ENCODE results near the gene MYOCOS. TPM values are rescaled to one million over a fixed set of nuclear protein-coding genes. Genes with fewer than 3 reads are reported as not detected.
"Not testable (repeated sequence)": the region's sequence is repeated elsewhere in the genome, so short reads cannot be mapped to it uniquely, and the experiment has no call there.

The MYOCOS gene, protein sequence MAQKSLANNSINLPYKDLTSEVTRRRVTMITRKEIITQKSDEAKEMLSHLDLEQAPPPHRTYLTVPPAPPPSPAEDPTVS
- not detected in 2 replicates for total RNA-seq

DNA sequence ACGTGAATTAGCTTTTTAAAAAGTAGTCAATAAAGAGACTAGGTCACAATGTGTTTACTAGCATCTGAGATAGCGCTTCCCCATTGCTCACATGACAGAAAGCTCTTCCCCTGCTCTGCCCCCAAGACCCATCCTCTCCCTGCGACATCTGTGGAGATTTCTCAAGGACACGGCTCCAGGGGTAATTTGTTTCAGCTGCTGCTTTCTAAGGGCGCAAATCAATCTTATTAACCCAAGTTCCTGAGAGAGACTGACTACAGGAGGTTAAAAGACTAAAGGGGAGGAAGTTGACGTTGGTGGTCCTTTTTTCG, at the start of gene MYOCOS:
Gene MYOCOS, plus strand, starts transcription at position 92 of the 311 bp plus-strand sequence. CDS start 1,641 bp downstream, outside the sequence.
- no peak for DNase-seq

DNA sequence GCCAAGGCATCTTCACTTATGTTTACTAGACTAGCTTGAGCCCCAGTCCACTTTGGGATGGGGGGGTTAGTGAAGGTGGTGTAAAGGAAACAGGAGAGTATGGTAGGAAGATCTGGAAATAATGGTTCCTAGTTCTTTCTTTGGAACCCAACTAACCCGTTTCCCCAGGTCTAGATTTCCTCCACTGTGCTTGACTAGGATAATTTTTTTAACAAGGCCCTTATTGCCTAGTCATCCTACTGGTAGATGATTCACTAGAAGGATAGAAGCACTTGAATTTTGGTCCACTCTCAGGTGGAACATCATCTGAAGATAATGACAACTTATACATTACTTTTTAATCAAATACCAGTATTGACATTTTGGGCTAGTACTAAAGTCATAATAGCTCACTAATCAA, 45.9 kb upstream of the MYOCOS start:
- no peak for DNase-seq

DNA sequence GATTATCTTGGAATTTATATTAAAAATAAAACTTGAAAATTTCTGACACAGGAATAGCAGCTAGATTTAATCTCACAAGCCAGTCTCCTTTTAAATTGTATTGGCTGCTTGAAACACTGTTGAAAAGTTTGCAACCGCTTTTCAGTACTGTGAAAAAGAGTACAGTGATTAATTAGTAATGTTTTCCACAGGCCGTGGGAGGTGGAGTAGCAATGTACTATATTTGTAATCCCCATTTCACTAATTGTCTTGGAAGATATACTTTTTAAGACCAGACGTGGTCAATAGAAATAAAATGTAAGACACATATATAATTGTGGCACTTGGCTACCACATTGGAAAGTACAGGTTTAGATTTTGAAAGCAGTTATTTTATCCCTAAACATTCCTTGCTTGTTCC, 40.8 kb upstream of the MYOCOS start:
- DNase-seq = no peak

DNA sequence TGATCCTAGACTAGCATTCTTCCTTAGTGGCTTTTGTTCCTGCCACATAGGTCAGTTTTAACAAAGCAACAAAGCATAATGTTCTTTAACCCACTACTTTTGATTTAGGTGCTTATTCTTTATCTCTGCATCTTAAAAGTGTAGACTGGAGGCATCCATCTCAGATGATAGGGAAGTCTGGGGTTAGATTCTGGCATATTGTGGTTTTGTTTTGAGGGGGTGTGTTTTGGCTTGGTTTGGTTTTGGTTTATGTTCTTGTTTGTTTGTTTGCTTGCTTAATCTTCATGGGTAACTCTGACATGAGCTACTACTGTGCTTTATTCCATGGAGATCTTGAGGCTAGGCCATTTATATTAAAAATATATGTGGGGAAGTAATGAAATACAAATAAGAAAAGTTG, 40.3 kb upstream of the MYOCOS start:
- DNase-seq = no peak

DNA sequence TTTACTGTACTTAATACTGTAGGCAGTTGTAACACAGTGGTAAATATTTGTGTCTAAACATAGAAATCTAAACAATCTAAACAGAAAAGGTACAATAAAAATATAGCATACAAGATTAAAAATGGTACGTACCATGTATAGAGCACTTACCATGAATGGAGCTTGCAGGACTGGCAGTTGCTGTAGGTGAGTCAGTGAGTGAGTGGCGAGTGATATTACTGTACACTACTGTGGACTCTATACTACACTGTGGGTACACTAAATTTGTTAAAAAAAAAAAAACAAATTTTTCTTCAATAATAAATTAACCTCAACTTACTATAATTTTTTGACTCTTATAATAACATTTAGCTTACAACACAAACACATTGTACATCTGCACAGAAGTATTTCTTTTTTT, 39.5 kb upstream of the MYOCOS start:
- no peak for DNase-seq

DNA sequence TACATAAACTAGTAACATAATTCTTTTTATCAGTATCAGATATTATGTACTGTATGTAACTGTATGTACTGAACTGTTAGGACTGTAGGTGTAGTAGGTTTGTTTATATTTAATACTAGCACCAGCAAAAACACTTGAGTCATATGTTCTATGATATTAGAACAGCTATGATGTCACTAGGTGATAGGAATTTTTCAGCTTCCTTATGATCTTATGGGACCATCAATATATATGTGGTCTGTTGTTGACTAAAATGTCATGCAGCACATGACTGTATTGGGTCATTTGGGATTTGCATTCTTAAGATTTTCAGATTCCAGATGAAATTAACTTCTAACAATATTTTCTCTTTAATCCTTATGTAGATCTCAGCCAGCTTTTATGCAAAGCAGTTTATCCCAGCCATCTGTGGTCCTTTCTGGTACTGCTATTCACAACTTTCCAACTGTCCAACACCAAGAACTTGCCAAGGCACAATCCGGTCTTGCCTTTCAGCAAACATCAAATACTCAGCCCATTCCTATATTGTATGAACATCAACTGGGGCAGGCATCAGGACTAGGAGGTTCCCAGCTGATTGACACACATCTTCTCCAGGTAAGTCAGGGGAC, 38.3 kb upstream of the MYOCOS start:
- DNase-seq = no peak

DNA sequence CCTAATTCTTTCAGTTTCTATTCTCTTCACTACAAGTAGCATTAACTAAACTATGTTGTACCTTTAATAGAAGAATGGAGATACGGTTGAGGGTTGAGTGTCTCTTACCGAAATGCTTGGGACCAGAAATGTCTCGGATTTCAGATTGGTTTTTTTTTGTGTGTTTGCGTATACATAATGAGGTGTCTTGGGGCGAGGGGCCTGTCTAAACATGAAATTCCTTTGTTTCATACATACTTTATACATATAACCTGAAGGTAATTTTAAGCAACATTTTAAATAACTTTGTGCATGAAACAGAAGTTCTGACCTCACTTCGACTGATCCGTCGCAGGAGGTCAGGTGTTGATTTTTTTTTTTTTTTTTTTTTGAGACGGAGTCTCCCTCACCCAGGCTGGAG, 36.3 kb upstream of the MYOCOS start:
- no peak for DNase-seq

DNA sequence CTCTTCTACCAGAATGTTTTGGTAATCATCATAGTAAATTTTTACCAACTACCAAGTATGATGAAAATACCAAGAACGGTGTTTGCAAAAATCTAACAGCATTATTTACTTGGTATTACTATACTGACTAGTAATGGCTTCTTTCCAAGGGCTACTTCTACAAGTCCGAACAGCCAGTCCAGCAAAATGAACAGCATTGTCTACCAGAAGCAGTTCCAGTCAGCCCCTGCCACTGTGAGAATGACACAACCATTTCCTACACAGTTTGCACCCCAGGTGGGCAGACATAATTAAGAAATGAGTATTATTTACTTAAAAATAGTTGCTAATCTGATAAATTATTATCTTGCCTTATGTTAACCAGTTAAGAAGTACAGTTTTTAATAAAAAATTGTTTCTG, 33.8 kb upstream of the MYOCOS start:
- DNase-seq = no peak

DNA sequence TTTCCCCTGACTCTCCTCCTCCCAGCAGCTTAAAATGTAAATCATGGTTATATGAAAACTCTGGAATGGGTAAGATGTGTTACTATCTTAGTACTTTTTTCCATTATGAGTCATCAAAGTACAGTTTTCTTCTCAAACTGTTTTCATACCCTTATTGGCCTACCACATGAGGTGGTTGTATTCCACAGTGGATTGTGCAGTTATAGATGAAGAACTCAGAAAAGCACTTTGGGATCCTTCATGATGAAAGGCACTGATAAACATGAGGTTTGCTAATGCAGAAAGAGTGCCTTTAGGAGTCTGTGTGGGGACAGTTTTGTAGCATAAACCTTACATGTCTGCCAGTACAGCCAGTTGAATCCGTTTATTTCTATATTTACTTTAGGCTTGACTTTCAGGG, 32.0 kb upstream of the MYOCOS start:
- no peak for DNase-seq

DNA sequence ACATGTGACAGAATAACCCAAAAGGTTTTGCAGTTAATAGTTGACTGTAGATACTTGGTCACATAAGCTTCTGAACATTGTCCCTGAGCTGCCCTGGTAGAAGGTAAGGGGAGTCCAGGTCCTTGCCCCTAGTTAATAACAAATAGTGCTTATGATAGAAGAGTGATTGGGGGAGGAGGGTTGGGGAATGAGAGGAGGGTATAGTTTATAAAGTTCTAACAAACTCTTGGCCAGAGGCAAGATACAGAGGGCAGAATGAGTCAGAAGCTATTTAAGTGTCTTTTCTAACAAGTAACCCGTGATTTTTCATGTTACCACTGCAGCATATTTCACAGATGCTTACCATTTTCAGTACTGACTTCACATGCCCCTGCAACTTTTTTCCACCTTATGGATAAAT, 26.7 kb upstream of the MYOCOS start:
- DNase-seq = no peak

DNA sequence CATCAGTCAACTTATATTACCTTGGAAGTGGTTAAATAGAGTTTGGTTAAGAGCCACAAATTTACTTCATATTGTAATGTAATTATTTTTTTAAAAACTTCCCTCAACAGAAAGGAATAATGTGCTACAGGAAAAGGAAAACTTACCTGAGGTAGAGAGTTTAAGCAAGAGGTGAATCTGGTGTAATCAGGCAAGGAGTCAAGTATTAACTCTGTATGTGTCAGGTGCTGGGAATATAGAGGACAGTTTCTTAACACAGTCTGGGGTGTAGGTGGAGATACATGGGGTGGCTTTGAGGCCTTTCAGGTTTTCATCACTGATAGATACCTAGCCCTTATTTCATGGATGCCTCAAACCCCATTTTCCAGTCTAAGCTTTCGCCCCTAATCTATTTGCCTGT, 25.9 kb upstream of the MYOCOS start:
- no peak for DNase-seq

DNA sequence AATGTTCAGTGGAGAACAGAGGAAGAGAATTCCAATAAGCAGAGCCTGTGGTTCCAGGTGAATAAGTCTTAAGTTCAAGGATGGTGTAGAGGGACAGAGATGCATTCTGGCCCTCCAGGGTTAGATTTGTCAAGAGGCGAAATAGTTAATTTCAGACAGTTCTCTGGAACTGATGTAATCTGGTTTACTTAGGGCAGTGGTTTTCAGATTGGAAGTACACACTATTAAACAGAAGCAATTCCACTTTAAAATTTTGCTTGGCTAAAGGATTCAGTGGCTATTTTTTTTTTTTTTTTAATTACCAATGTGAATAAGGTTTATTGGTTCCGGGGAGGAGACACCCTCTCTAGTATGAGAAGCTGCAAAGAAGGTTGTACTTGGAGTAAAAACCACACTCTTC, 25.3 kb upstream of the MYOCOS start:
- DNase-seq = no peak

DNA sequence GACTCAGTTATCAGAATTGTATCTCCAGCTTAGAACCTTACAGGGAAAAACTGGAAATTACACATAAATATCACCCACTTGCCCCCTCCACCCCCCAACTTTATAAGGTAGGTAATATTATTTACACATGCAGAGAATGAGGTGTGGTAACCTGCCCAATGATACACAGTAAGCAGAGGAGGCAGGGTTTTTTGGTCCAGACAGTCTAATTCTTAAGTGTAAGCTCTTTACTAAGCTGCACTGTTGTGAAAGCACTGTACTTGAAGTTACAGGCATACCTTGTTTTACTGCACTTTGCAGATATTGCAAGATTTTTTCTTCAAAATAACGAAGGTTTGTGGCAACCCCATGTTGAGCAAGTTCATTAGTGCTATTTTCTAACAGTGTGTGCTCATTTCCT, 24.8 kb upstream of the MYOCOS start:
- DNase-seq = no peak

DNA sequence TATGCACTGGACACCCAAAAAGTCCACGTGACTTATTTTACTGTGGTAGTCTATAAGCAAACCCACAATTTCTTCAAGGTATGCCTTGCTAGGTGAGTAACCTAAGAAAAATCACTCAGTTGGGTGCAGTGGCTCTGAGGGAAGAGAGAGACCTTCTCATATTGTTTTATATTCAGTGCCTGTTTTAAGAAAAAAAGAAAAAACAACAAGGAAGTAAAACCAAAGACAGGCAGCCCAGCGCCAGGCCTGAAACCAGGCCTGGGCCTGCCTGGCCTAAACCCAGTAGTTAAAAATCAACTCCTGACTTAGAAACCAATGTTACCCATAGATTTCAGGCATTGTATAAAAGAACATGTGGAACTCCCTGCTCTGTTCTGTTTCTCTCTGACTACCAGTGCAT, 21.7 kb upstream of the MYOCOS start:
- not testable (repeated sequence) for DNase-seq

DNA sequence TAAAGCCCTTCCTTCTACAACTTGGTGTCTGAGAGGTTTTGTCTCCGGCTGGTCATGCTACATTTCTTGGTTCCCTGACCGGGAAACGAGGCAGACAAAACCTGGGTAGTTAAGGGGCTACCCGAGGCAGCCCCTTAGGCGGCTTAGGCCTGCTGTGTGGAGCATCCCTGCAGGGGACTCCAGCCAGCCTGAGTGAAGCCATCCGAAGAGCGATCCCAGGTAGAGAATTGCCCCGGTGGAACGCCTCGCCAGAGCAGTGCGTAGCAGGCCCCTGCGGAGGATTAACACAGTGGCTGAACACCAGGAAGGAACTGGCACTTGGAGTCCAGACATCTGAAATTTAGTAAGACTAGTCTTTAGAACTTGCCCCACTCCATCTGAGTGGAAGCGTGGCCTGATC, 21.2 kb upstream of the MYOCOS start:
- DNase-seq = no peak

DNA sequence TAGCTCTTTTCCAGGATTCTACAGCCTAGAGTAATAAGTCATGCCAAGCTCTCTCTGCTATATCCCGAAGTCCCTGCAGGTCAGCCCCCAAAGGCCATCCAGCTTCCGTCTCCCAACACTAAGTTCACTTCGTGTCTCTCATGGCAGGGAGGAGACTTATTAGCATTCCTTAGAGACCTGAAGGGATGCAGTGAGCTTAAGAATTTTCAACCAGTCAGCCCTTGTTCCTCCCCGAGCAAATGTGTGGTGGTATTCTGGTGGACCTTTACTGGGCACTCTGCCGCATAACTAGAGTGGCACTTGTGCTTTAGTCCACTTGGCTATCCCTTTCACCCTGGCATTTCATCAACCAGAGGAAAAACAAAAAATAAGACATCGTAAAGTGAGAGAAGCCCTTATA, 19.0 kb upstream of the MYOCOS start:
- not testable (repeated sequence) for DNase-seq

DNA sequence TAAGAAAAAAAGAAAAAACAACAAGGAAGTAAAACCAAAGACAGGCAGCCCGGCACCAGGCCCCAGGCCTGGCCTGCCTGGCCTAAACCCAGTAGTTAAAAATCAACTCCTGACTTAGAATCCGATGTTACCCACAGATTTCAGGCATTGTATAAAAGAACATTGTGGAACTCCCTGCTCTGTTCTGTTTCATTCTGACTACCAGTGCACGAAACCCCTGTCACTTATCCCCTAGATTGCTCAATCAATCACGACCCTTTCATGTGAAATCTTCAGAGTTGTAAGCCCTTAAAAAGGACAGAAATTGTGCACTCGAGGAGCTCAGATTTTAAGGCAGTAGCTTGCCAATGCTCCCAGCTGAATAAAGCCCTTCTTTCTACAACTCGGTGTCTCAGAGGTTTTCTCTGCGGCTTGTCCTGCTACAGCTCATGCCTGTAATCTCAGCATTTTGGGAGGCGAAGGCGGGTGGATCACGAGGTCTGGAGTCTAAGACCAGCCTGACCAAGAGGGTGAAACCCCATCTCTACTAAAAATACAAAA, 15.6 kb upstream of the MYOCOS start:
- no peak for DNase-seq

DNA sequence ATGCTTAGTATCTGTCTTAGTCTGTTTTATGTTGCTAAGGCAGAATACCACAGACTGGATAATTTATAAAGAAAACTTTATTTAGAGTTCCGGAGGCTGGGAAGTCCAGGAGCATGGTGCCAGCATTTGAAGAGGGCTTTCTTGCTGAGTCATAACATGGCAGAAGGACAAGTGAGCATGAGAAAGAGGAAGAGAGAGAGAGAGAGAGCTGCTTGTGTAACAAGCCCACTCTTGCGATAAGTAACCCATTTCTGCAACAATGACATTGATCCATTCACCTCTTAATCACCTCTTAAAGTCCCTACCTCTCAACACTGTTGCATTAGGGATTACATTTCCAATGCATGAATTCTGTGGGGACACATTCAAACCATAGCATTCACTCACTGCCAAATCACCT, 11.7 kb upstream of the MYOCOS start:
- DNase-seq = no peak

DNA sequence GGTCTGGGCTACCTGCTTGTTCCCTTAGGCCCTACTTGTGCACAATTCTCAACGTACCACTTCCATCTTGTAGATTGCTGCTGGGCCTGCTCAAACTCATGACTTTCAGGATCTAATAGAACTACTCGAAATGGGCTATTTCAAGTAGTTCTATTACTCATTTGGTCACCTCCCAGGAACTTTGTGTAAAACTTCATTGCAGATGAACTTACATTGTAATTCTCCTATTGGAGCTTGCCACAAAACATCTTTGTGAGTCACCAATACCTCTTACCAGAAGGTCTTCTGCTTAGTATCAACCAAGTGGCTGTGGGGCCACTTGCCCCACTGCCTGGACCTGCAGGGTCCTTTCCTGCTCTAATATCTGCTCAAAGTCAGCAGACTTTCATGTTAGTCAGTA, 10.7 kb upstream of the MYOCOS start:
- no peak for DNase-seq

DNA sequence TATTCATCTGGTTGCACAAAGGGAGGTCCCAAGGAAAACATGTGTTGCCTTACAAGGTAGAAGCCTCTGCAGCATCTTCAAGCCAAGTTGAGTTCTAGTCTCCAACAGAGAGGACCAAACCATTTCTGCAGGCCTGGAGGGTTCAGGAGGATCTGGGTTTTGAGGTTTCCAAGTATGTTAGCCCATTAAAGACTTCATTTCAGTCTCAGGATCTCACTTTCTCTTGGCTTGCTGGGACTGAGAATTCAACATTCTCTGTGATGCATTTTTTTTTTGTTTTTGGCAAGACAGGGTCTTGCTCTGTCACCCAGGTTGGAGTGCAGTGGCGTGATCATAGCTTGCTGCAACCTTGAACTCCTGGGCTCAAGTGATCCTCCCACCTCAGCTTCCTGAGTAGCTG, 8.8 kb upstream of the MYOCOS start:
- DNase-seq = no peak

DNA sequence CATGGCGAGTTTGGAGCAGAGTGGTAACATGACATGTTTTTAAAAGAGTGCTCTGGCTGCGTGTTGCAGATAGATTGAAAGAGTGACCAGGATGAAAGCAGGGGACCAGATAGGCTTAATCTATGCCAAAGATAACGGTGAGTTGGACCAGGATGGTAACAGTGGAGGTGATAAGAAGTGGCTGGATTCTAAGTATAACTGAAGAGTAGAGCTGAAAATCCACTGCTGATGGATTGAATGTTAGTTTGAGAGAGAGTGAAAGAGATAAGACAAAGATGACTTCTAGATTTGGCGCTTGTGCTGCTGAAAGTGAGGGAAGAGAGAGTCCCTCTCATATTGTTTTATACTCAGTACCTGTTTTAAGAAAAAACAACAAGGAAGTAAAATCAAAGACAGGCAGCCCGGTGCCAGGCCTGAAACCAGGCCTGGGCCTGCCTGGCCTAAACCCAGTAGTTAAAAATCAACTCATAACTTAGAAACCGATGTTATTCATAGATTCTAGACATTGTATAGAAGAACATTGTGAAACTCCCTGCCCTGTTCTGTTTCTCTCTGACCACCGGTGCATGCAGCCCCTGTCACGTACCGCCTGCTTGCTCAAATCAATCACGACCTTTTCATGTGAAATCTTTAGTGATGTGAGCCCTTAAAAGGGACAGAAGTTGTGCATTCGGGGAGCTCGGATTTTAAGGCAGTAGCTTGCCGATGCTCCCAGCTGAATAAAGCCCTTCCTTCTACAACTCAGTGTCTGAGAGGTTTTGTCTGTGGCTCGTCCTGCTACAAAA, 6.7 kb upstream of the MYOCOS start:
- not testable (repeated sequence) for DNase-seq

DNA sequence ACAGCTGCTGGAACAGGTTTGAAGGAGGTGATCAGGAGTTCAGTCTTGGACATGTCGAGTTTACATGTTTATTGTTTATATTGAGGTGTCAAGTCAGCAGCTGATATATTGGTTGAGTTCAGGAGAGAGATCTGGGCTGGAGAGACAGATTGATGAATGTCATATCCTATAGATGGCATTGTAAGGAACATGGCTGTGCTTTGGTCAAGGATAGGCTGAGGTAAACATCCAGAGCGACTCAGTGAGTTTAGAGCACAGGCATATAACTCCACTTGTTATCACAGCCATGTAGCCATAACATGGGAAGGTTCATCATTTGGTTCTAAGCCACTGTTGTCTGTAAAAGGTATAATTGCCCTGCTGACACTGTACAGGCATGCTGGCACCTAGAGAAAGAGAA, 5.5 kb upstream of the MYOCOS start:
- no peak for DNase-seq

DNA sequence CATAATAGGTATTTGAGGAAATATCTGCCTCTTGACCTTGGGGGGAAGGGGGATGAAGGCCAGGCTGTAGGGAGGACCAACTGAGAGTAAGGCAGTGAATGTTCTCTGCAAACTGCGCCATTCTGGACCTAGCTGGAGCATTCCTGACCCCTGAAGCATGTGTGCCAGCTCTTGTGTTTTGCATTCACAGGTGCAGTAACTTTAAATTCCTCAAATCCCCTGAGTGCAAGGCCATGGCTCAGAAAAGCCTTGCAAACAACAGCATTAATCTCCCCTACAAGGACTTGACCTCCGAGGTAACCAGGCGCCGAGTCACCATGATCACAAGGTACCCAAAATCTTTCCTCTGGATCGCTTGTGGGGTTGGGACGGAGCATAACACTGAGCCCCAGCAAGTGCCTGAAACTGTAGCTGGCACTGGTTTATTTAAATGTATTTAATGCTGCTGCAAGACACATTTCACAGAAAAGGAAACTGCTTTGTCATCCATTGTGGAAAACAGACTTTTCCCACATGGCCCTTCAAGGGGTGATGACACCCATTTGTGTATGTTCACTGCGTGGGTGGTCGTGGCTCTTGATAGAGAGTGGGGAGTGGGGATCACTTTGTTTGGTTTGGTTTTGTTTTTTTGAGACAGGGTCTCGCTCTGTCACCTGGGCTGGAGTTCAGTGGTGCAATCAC, 1.7 kb downstream of the MYOCOS start:
- DNase-seq = no peak

DNA sequence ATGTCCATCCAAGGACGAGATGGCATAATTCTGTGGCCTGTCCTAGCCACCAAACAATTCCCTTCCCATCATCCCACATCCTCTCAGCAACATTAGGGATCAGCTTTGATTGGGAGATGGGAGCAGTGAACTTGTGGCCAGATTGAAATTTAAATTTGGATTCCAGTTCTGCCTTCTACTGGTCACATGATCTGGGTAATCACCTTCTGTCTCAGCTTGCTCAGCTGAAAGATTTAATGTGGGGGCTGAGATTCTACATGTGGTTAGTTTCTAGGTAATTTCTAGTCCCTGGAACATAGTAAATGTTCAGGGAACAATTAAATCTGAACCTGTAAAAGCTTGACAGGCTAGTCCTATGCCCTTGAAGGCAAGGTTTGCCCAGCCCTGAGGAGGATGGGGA, 3.2 kb downstream of the MYOCOS start:
- DNase-seq = no peak

Measured in dermis blood vessel endothelial cell (primary cell).